HG03558 (cell line): ENCODE measurements around the gene POTEI.
"Not testable (repeated sequence)": the region's sequence is repeated elsewhere in the genome, so short reads cannot be mapped to it uniquely, and the experiment has no call there.

Source experiments
- ATAC-seq: cut with Tn5 transposase; IDR thresholded peaks from one replicate; pipeline ENCODE4 v1.9.1; 2021; ENCODE audit warnings: moderate number of reproducible peaks; ENCODE audit not compliant: unreplicated experiment; ENCODE audit errors: extremely low read depth

The POTEI gene

DNA sequence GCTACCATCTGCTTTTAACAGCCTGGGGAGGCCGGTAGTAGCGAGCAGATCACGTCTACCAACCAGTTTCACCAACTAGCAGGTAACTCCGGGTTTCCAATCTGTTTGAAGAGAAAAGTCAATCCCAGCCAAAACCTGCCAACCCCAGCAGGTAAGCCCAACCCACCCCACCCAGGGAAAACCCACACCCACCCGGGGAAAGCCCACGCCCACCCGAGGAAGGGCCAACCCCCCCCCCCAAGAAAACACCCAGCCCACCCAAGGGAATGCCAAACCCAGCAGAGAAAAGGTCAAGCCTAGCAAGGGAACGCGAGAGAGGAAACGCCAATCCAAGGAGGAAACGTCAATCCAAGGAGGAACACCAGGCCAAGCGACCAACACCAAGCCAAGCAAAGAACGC, at the start of gene POTEI:
Gene POTEI (minus strand): TSS at position 101 of the 400 bp plus-strand sequence. CDS start 93 bp downstream, at position 8.
- ATAC-seq, result not testable (repeated sequence)

GRCh38 chr2:130556441-130556840, 47.3 kb upstream of the POTEI start:
- not testable (repeated sequence) for ATAC-seq

GRCh38 chr2:130554178-130554577, 45.0 kb upstream of the POTEI start:
- not testable (repeated sequence) for ATAC-seq

DNA sequence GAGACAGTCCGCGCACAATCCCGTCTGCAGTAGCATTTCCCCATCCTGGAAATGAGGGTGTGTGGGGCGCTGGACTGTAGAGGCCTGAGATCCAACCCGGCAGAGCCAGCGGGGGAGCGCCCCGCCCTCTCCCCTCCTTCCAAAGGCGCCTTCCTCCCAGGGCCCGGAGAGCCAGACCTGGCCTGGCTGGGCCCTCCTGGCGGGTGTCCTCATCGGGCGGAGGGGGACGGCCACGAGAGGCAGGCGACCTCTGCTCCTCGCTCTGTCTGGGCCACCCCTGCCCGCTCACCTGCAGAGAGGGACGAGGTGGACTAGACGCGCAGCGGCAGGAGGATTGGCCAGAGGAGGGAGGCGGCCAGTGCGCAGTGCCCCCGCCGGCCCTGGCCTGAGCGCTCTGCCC, 40.3 kb upstream of the POTEI start:
- ATAC-seq, result not testable (repeated sequence)

GRCh38 chr2:130548418-130548817, 39.3 kb upstream of the POTEI start:
- ATAC-seq, result not testable (repeated sequence)

- not testable (repeated sequence) for ATAC-seq
Observed at GRCh38 chr2:130544978-130545377, 35.9 kb upstream of the POTEI start.

- ATAC-seq, result not testable (repeated sequence)
Observed at GRCh38 chr2:130543785-130544528, 34.8 kb upstream of the POTEI start.

DNA sequence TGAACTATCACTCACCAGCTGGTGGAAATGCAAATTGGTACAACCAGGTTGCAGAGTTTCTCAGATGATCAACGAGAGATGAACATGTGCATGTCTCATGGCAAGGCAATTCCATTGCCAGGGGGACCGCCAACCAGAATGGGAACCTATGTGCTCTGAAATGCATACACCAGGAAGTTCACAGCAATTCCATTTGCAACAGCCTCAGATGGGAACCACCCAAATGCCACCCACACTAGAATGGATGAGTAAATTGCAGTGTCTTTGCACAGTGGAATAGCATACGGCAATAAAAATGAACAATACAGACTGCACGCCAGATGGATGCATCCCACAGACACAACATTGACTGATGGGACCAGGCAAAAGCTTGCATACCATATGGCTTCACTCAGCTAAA, 33.7 kb upstream of the POTEI start:
- not testable (repeated sequence) for ATAC-seq

GRCh38 chr2:130538271-130538670, 29.1 kb upstream of the POTEI start:
- ATAC-seq, result not testable (repeated sequence)

- not testable (repeated sequence) for ATAC-seq
Observed at GRCh38 chr2:130536654-130537053, 27.5 kb upstream of the POTEI start.

- peak; percentile 16 for ATAC-seq
Observed at GRCh38 chr2:130531672-130532071, 22.5 kb upstream of the POTEI start.

GRCh38 chr2:130531225-130531624, 22.1 kb upstream of the POTEI start:
- ATAC-seq, result peak; percentile 87

DNA sequence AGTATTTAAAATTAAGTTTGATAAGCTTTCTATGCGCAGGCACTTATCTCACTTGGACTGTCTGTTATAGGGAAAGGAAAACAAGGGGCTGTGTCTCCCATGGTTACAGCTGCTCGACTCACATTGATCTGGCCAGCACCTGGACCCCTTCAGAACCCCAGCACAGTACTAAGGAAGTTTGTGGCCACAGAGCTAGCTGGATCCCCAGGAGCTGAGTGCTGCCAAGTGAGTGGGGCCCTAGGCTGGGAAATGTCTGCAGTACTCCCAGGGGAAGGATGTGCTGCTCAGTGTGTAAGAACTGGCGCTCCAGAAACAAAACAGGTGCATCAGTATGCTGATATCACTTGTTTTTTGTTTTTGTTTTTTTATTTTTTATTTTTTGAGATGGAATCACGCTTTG, 21.1 kb upstream of the POTEI start:
- ATAC-seq, result not testable (repeated sequence)

GRCh38 chr2:130529545-130529944, 20.4 kb upstream of the POTEI start:
- ATAC-seq, result not testable (repeated sequence)

GRCh38 chr2:130527365-130527967, 18.3 kb upstream of the POTEI start:
- not testable (repeated sequence) for ATAC-seq

DNA sequence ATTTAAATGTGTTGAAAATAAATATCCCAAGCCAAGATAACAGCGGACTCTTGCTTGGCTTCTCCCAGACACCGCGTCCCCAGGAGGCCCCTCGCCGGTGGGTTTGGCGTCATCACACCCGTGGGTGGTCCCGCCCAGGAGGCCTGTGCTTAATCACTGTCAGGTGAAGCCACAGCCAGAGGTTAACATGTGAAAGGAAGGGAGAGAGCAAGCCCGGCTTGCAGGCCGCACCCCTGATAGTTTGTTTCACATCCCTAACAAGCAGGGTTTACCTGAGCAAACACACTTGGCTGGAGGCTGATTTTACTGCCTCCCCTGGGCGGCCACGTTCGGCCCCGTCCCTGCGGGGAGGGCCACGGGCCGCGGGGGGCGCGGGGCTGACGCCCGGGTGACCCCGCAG, 13.3 kb upstream of the POTEI start:
- ATAC-seq, result not testable (repeated sequence)

- not testable (repeated sequence) for ATAC-seq
Observed at GRCh38 chr2:130520992-130521391, 11.9 kb upstream of the POTEI start, which contains the start of gene CFC1B. TSS of gene CFC1B (plus strand) at chr2:130521222. CDS start at chr2:130521485, 263 bp downstream.

GRCh38 chr2:130518516-130519106, 9.5 kb upstream of the POTEI start:
- not testable (repeated sequence) for ATAC-seq

GRCh38 chr2:130511747-130512451, 2.8 kb upstream of the POTEI start:
- ATAC-seq, result not testable (repeated sequence)
